GM19455 (cell line): ENCODE data around the gene NCK2.

Experiments used
- ATAC-seq: cut with Tn5 transposase; IDR thresholded peaks from one replicate; pipeline ENCODE4 v1.9.1; 2021; ENCODE audit not compliant: unreplicated experiment

Gene NCK2

GRCh38 chr2:105774781-105775337 lies 30.1 kb downstream of the NCK2 start:
- ATAC-seq, result no peak

DNA sequence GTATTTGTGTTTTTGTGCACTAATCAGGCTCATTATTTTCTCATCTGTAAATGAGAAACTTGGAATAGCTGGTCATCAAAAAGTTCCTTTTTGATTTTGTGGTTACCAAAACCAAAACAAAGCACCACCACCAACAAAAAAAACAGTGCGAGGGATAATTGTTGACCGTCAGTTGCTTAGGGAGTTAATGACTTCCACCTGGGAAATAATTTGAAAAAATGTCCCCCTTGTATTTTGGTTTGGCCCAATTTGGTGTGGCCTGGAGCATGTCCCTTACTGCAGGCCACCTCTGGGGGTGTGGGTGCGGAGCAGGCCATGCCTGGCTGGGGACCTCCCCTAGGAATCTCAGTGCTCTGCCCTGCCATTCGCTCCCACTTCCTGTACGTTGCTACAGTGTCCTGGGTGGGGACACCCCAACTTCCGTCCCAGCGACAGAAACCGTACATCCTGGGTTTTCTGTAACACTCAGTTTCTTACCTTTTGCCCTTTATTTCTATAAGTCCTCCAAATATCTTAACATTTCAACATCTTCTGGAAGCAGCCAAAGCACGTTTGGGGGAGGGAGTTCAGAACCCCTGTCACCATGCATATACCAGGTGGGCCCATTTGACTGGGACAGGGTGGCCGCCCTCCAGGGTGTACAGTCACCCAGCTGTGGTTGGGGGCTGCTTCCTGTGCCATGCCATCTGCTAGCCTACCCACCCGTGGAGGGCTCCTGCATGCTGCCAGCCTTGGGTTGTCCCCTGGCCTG lies 31.3 kb downstream of the NCK2 start:
- ATAC-seq, result no peak

DNA sequence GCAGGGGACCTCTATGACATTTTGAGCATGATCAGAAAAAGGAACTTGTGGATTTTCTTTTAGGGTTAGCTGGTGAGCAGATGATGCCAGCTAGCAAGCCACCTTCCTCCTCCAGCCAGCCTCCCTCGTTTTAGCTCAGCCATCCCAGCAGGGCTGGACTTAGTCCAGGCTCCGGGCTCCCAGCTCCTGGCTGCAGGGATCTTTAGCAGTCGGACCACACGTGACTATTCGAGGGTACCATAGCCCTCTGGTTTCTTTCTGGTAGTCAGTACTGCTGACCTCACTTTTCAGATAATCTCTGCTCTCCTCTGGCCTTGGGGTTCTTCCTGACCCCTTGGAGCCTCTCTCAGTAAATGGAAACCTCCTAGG lies 31.8 kb downstream of the NCK2 start:
- no peak for ATAC-seq

DNA sequence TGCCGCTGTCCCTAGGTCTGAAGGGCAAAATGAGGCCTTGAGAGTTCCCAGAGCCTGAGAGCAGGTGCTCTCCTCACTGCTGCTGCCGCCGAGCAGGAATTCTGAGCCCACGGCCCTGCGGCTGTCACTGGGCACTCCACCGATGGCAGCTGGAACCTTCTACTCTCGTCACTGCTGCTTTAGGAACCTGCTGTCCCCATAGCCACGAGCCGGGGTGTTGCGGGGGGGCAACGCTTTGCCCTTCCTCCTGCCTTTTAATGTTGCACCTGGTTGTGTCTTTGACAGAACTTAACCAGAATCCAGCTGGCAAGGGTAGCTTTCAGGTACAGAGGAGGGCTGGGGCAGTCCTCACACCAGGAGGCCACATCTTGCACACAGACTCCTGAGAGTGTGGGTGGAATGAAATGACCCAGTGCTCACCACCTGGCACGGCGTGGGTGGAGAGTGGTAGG lies 32.3 kb downstream of the NCK2 start:
- ATAC-seq, result no peak

GRCh38 chr2:105777506-105778055 lies 32.9 kb downstream of the NCK2 start:
- ATAC-seq, result no peak

GRCh38 chr2:105778080-105778607 lies 33.4 kb downstream of the NCK2 start:
- ATAC-seq, result no peak

GRCh38 chr2:105779394-105779793 lies 34.7 kb downstream of the NCK2 start:
- no peak for ATAC-seq

GRCh38 chr2:105780606-105781005 lies 35.9 kb downstream of the NCK2 start:
- no peak for ATAC-seq

- no peak for ATAC-seq
Measured at GRCh38 chr2:105781274-105781978, 36.7 kb downstream of the NCK2 start.

DNA sequence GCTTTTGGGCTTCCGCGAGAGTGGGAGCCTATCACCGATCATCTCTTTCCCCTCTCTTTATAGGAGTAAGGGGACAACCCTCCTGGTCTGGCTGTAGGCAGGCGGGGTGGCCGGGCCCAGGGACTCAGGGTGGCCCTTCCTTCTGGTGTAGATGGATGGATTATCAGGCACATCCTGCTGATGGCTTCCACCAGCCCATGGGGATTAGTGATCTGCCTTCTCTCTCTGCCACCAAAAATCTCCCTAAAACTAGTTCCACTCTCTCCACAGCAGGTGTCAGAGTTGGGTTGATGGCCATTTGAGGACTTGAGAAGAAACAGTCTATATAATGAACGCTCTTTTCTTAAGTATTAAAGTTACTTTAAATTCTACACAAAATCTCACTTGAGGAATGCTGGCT lies 37.4 kb downstream of the NCK2 start:
- no peak for ATAC-seq

- no peak for ATAC-seq
Measured at GRCh38 chr2:105782646-105783045, 37.9 kb downstream of the NCK2 start.

DNA sequence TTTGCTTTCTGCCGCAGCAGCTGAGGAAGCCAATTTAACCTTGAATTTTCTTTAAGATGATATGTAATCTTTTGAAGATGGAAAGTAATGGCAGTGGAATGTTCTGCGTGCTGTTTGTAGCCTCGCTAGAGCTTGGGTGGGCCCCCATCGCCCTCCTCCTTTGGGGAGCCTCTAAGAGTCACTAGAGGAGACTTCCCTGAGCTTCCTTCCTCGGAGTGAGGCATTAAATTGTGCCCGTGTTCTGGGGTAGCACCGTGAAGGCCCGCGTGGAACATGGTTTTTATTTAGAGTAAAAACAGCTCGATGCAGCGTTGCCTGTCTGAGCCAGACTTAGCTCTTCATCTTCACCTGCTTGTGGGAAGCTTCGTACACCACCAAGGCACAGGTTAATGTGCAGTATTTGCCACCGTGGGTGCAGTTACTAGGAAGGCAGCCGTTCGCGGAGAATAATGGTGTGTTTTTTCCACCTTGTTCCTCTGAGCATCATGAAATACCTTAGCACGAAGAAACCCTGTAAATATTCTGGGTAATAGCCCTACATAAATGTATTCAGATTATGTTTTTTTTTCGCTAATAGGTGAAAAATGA lies 38.5 kb downstream of the NCK2 start:
- no peak for ATAC-seq

DNA sequence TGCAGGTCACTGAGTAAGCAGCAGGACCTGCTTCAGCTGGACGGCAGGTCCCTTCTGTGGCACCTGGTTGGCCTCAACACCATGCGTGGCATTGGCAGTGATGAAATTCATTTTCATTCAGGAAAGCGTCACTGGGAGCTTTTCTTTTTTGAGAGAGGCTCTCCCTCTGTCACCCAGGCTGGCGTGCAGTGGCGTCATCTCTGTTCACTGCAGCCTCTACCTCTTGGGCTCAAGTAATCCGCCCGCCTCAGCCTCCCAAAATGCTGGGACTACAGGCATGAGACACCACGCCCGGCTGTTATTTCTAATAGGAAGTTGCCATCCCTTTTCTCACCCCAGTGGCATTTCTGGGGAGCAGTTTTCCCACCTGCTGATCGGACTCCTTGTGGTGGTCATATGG lies 39.3 kb downstream of the NCK2 start:
- no peak for ATAC-seq

DNA sequence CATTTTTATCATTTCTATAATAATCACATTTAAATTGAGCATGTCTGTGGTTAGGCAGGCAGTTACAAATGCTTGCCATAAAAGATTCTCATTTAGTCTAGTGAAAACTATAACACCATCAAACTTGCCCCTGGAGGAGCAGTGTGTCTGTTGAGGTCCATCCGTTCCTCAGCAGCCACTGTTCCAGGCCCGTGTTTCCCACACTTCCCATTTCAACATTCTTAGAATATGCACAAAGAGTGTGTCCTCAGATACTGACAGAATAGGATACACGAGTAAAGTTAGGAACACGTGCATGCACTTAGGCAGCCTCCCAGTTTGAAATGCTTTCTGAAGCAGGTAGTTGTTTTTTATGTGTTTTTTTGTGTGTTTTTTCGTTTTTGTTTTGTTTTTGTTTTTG lies 39.9 kb downstream of the NCK2 start:
- no peak for ATAC-seq

DNA sequence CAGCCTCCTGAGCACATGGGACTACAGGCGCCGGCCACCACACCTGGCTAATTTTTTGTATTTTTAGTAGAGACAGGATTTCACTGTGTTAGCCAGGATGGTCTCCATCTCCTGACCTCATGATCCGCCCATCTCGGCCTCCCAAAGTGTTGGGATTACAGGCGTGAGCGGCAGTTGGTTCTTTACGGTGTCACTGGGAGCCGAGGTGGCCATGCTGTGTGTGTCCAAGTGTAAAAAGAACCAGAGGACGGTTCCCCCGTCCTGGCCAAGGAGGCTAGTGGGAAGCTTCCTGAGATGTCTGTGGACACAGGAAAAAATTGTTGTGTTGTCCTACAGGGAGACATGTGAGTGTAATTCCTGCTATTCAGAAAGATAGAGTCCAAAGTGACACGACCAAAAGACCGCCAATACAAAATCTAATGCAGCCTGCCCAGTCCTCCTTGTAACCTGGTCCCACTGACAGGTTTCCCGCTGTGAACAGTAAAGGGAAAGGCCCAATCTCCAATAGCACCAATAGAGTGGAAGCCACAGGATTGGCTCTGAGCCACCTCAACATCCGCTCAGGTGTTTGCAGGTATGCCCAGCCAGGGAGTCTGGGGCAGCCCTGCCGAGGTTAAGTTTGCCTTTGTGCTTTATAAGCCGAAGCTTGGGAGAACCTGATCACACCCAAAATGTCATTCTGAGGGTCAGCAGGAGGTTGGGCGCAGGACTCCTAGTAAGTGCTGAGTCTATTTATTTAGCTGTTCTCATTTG lies 40.6 kb downstream of the NCK2 start:
- no peak for ATAC-seq

DNA sequence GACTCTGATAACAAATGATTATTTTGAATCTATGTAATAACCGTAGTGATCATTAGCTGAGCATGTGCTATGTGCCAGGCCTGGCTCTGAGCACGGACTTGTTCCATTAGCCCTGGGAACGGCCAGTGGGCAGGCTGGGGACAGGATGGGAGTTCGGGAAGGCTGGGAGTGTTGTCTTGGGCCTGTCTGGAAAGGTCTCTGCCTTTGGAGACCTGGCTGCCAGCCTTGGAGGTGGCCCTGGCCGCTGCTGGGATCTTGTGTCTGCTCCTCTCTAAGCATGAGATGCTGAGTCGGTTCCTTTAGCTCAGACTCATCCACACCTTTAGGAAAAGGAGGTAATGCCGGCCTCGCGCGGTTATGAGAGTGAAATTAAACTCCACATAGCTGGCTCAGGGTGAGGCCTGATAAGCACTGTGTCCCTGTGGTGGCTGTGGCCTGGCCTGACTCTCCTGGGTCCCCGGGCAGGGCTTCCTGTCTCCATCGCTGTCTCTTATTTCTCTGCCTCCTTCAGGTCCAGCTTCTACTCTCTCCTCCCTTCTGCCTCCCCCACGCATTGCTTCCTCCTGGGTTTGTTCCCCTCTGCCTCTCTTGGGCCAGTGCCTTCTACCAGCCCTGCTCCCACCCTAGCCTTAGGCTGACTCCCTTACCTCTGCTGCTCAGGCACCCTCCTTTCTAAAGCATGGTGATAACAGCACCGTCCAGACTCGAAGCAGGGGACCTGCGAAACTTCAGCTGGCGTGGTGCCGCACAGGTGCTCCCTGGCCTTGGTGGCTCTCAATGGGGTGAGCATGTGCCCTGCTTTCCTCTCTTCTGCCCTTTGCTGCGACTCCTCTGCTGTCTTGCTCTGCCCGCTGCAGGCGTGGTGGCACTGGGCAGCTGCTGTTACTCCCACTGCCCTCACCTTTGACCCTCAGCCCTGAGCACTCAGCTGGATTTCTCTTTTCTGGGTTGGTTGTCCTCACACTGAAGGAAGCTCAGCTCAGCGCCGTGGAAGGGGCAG lies 41.8 kb downstream of the NCK2 start:
- ATAC-seq, result no peak

DNA sequence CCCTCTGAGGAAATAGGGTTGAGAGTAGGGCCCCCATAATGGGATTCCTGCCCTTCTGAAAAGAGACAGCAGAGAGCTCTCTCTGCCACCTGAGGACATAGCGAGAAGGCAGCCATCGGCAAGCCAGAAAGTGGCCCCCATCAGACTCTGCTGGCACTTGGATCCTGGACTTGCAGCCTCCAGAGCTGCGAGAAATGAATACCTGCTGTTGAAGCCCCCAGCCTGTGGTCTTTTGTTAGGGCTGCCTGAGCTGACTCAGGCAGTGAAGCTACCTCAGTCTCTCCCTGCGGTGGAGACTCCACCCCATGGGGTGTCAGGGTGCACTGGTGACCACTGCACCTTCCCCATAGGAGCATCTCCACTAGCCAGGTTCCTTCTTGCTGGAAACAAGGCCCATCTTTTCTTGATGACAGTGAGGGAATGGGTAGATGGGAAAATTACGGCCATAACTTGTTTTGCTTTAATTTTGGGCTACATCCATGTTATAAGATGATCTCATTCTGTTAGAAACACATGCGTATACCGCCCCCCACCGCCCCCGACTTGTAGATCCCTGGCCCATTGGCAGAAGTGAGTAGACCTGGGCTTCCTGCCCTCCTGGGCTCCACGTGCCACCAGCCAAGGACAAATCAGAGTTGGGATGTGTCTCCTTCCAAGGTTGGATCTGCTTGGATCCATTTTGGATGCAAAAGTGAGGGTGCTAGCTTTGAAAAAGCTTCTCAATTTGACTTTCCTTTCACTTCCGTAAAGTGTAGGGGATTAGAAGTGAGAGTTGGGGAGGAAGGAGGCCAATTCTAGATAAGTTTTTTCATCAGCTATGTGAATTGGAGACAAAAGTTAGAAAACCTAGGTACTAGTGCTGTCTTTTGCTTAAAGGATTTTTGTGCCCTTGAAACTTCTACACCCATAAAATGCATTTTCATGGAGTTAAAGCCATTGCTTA lies 42.9 kb downstream of the NCK2 start:
- ATAC-seq, result no peak

DNA sequence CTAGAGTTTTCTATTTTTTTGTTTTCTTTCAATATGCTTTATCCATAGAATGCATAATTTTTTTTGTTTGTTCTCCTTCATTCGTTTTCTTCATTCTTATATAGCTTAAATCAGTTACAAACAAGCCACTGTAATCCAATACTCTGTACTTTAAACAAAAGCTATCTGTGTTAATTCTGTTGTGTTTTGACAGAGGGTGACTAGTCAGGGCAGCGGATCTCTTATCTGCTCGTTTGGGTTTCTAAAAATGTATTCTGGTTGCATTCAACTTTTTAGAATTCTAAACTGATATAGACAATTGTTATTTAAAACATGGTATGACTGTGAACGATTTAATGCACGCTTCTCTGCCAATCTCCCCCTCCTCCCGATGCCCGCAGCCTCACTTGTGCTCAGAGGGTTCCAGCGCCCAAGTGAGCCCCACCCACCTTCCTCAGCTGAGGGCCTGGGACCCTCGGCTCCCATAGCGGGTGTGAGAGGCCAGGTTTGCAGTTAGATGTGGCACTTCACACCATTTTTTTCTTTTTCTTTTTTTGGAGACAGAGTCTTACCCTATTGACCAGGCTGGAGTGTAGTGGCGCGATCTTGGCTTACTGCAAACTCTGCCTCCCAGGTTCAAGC lies 44.1 kb downstream of the NCK2 start:
- no peak for ATAC-seq
